PC-3 (cell line): ENCODE data around the gene ISCU. TPM values are rescaled to one million over a fixed set of nuclear protein-coding genes. Genes with fewer than 3 reads are reported as not detected.

Experiments
- ATAC-seq: fragments of 200-7000 bp; cut with Tn5 transposase; 2 replicates; pipeline ENCODE4 v1.9.1; 2020; ENCODE audit warnings: mild to moderate bottlenecking, moderate library complexity
- BruUV-seq: library from RNA; stranded (reverse); fragments of 400-500 nt; replicated peaks from 2 replicates; lab custom pipeline; 2021; lab: Mats Ljungman, UMichigan
- CTCF ChIA-PET: fragments of 300-600 bp; sonication (Branson Sonifier 250); formaldehyde crosslinking; loops from one replicate; lab custom pipeline; 2022; ENCODE audit warnings: antibody characterized with exemption; lab: Charles Lee
- POLR2A ChIA-PET: fragments of 300-600 bp; sonication (Branson Sonifier 250); formaldehyde crosslinking; loops from one replicate; lab custom pipeline; 2022; ENCODE audit warnings: antibody characterized with exemption; ENCODE audit not compliant: unreplicated experiment; lab: Charles Lee
- DNase-seq: peaks from one replicate; pipeline ENCODE4 v3.0.0-alpha.2; 2015
- H2AFZ ChIP-seq: fragments of 300-600 bp; sonication (generic); 2 replicates; pipeline ENCODE4 v1.6.0; 2016; ENCODE audit warnings: antibody characterized with exemption, low read length
- H3F3A ChIP-seq: fragments of 300-600 bp; sonication (generic); one replicate; pipeline ENCODE4 v1.6.0; 2017; ENCODE audit warnings: antibody characterized with exemption, low read length, control low read depth, mild to moderate bottlenecking; ENCODE audit not compliant: unreplicated experiment
- H3K27ac ChIP-seq: fragments of 300-600 bp; sonication (generic); 2 replicates; pipeline ENCODE4 v1.5.1; 2016; ENCODE audit warnings: mild to moderate bottlenecking, low read length
- H3K27me3 ChIP-seq: fragments of 300-600 bp; sonication (generic); 2 replicates; pipeline ENCODE4 v1.6.1; 2016; ENCODE audit warnings: low read length, mixed read lengths
- H3K36me3 ChIP-seq: fragments of 300-600 bp; sonication (generic); 2 replicates; pipeline ENCODE4 v1.6.1; 2016; ENCODE audit warnings: low read depth, mixed run types, low read length, mixed read lengths
- H3K4me1 ChIP-seq: fragments of 300-600 bp; sonication (generic); 2 replicates; pipeline ENCODE4 v1.5.1; 2016; ENCODE audit warnings: low read length; ENCODE audit not compliant: insufficient read depth
- H3K4me2 ChIP-seq: fragments of 300-600 bp; sonication (generic); 2 replicates; pipeline ENCODE4 v1.6.0; 2016; ENCODE audit warnings: low read length
- H3K4me3 ChIP-seq: fragments of 300-600 bp; sonication (generic); 2 replicates; pipeline ENCODE4 v1.5.1; 2016; ENCODE audit warnings: mild to moderate bottlenecking, low read length, mixed read lengths
- H3K79me2 ChIP-seq: fragments of 300-600 bp; sonication (generic); 2 replicates; pipeline ENCODE4 v1.6.1; 2017; ENCODE audit warnings: low read length, mixed read lengths
- H3K9ac ChIP-seq: fragments of 300-600 bp; sonication (generic); 2 replicates; pipeline ENCODE4 v1.6.0; 2016; ENCODE audit warnings: mild to moderate bottlenecking, low read length
- H3K9me2 ChIP-seq: fragments of 300-600 bp; sonication (generic); replicated peaks from 2 replicates; pipeline ENCODE4 v1.6.1; 2016; ENCODE audit warnings: mixed run types, low read length, mixed read lengths
- H3K9me3 ChIP-seq: fragments of 300-600 bp; sonication (generic); 2 replicates; pipeline ENCODE4 v1.6.1; 2016; ENCODE audit warnings: low read length, mixed read lengths
- H4K20me1 ChIP-seq: fragments of 300-600 bp; sonication (generic); 2 replicates; pipeline ENCODE4 v1.6.1; 2016; ENCODE audit warnings: low read length, mixed read lengths
- EZH2 ChIP-seq: fragments of 300-600 bp; sonication (generic); IDR thresholded peaks from one replicate; pipeline ENCODE4 v1.6.1; 2017; ENCODE audit warnings: antibody characterized with exemption, mild to moderate bottlenecking, low read length; ENCODE audit not compliant: unreplicated experiment
- EZH2phosphoT487 ChIP-seq: fragments of 300-600 bp; sonication (generic); IDR thresholded peaks from 2 replicates; pipeline ENCODE4 v1.6.1; 2018; ENCODE audit warnings: mild to moderate bottlenecking, antibody characterized with exemption, low read length, borderline replicate concordance
- intact Hi-C: fragments of 100-400 bp; cut with micrococcal nuclease; formaldehyde crosslinking; loops from 2 replicates; pipeline ENCODE4 v1.9.0; 2023
- total RNA-seq: library from RNA; depleted of rRNA; stranded (reverse); fragments of >200 nt; gene quantifications from 2 replicates; pipeline ENCODE4 v1.2.3, GENCODE V29; 2014
- TF ChIP-seq, protein P1 (sequence below): fragments of 300-600 bp; sonication (generic); conservative IDR thresholded peaks from 2 replicates; pipeline ENCODE4 v1.5.1; 2017; ENCODE audit warnings: antibody characterized with exemption, low read depth, mild to moderate bottlenecking, low read length

The ISCU gene
- total RNA-seq, 1 experiment from 2014 or later: 181 TPM

DNA sequence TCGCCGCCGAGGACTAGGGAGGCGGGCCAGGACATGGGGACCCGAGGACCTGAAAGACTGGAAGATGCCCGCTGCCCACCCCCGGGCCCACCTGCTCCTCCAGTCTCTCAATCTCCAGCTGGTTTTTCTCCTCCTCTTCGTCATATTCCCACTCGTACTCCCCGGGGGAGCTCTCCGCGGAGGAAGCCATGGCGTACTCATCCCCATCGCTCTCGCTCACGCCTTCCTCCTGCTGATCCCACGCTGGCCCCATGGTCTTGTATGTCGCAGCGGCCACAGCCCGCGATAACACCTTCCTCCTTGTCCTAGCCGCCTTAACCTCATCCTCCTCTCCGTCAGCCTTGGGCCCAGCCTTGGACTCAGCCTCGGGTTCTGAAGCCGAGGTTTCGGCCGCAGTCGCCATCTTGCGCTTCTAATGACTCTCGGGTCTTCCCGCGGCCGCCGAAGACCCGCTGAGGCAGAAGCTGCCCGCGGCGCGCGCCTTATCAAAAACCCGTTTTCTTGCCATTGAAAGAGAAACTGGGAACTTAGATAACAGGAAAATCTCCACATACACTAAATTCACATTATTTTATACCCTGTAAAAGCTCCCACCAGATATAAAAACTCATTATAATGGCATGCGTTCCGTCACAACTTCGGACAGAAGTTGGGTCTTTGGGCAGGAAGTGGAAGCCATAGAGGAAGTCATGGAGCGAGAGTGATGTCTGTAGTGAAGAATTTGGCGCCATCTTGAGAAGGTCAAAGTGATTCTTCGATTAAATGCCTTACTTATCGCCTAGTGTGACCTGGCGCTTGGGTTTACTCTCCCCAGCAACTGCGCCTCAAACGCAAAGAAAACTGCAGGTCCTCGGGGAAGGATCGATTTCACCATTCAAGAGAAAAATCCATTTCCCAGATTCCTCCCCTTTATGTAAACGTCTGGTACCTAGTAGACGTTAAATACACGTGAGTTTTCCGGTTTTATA is 1.4 kb upstream of the ISCU start, which contains the start of gene SART3:
TSS of gene SART3 (minus strand) at position 422 of the 968 bp plus-strand sequence. CDS start at position 403, 19 bp downstream.
- Histone ChIP-seq H4K20me1 (peaks cover 26% of the 10 kb centered on the region), H3K9ac (peak within 1 kb of the TSS; percentile 96), H3K27me3 (no peaks in the 10 kb centered on the region), H3K9me3 (no peaks in the 10 kb centered on the region), H3K9me2 (no peaks in the 10 kb centered on the region), H3K4me1 (peaks cover 33% of the 10 kb centered on the region), H2AFZ (peak within 1 kb of the TSS; percentile 91), H3K27ac (peak within 1 kb of the TSS; percentile 74), H3K79me2 (peaks cover 77% of the 10 kb centered on the region), H3F3A (peaks cover 5% of the 10 kb centered on the region), H3K4me2 (peak within 1 kb of the TSS; percentile 92), H3K36me3 (peaks cover 32% of the 10 kb centered on the region), H3K4me3 (peak within 1 kb of the TSS; percentile 90)
- ChIA-PET POLR2A (no interaction called here), CTCF (no interaction called here)
- DNase-seq (peak; percentile 89), ATAC-seq (peak; percentile 31)
- BruUV-seq: no TSS peak
- TF ChIP-seq EZH2phosphoT487 (no peak), EZH2 (no peak)
- TF ChIP-seq, protein P1, sequence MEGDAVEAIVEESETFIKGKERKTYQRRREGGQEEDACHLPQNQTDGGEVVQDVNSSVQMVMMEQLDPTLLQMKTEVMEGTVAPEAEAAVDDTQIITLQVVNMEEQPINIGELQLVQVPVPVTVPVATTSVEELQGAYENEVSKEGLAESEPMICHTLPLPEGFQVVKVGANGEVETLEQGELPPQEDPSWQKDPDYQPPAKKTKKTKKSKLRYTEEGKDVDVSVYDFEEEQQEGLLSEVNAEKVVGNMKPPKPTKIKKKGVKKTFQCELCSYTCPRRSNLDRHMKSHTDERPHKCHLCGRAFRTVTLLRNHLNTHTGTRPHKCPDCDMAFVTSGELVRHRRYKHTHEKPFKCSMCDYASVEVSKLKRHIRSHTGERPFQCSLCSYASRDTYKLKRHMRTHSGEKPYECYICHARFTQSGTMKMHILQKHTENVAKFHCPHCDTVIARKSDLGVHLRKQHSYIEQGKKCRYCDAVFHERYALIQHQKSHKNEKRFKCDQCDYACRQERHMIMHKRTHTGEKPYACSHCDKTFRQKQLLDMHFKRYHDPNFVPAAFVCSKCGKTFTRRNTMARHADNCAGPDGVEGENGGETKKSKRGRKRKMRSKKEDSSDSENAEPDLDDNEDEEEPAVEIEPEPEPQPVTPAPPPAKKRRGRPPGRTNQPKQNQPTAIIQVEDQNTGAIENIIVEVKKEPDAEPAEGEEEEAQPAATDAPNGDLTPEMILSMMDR: no peak
- intact Hi-C loops: loop anchor here (5.0 kb wide), 3 partner anchors 71 to 296 kb away; partner anchors contain the start of genes SELPLG and SSH1

DNA sequence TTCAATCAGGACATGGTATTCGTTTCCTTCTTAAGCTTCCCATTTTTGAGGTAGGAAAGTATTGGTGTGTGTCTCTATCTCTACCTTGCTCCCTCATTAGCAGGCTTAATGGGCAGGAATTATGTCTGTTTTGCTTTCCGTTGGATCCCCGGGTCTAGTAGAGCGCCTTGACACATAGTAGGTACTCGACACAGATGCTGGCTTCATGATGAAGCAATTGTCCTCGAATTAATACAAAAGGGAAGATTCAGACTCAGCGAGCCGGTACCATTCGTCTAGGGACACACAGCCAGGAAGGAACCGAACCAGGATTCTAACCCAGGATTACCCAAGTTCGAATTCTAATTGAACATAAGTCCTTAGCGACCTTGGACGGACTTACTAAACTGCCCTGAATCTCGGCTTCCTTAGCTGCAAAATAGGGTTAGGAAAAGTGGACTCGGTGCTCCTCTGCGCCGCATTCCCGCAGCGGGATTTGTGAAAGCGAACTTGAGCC is 496 bp upstream of the ISCU start:
- Histone ChIP-seq H3K9me3 (no peaks in the 10 kb centered on the region), H3K9ac (peak overlapping the region; percentile 96), H3K27ac (peak overlapping the region; percentile 74), H4K20me1 (peaks cover 17% of the 10 kb centered on the region), H3K36me3 (peaks cover 31% of the 10 kb centered on the region), H3K4me1 (peaks cover 38% of the 10 kb centered on the region), H3F3A (peaks cover 5% of the 10 kb centered on the region), H2AFZ (peak overlapping the region; percentile 91), H3K4me2 (peak overlapping the region; percentile 92), H3K9me2 (no peaks in the 10 kb centered on the region), H3K4me3 (peak overlapping the region; percentile 90), H3K79me2 (peaks cover 69% of the 10 kb centered on the region), H3K27me3 (no peaks in the 10 kb centered on the region)
- ChIA-PET CTCF (interaction anchor here (0.7 kb wide), 1 partner anchor 243 kb away, joined by 3 read pairs; no protein-coding TSS in a partner anchor), POLR2A (interaction anchor here (0.5 kb wide), 1 partner anchor 134 kb away, joined by 5 read pairs; no protein-coding TSS in a partner anchor)
- peak; percentile 2 for ATAC-seq
- BruUV-seq: no TSS peak
- TF ChIP-seq, protein P1: no peak
- no peak for TF ChIP-seq EZH2
- TF ChIP-seq EZH2phosphoT487: no peak
- intact Hi-C loops: loop anchor here (2.0 to 5.0 kb wide), 4 partner anchors 70 to 531 kb away; partner anchors contain the start of genes ALKBH2, SELPLG and SSH1
- DNase-seq: peak; percentile 15
